ENCODE measurements around the gene TNC. TPM values are rescaled to one million over a fixed set of nuclear protein-coding genes. Genes with fewer than 3 reads are reported as not detected.

TNC gene
- total and polyA plus RNA-seq, 8 donors = 0.31 to 12.5 (median 1.4) TPM

GRCh38 chr9:114989600-114990410 is 128.2 kb downstream of the TNC start:
- DNase-seq (no peak), FAIRE-seq (no peak), ATAC-seq (no peak)
- Histone ChIP-seq H3K27me3 (no peaks in the 10 kb centered on the region), H3K27ac (no peak overlapping the region), H3K4me1 (no peaks in the 10 kb centered on the region), H3K36me3 (no peaks in the 10 kb centered on the region), H3K4me3 (no peak overlapping the region), H3K9me3 (no peaks in the 10 kb centered on the region)
- intact Hi-C loops (cut with DNase I) = loop anchor here in 1 of 3 donors (10.0 kb wide), 1 partner anchor 55 kb away; the partner anchor contains the start of gene TNFSF8
- WGBS, 2 donors = 48 to 57% methylated on average over 4 of the region's 4 CpGs
- TF ChIP-seq, protein P1, sequence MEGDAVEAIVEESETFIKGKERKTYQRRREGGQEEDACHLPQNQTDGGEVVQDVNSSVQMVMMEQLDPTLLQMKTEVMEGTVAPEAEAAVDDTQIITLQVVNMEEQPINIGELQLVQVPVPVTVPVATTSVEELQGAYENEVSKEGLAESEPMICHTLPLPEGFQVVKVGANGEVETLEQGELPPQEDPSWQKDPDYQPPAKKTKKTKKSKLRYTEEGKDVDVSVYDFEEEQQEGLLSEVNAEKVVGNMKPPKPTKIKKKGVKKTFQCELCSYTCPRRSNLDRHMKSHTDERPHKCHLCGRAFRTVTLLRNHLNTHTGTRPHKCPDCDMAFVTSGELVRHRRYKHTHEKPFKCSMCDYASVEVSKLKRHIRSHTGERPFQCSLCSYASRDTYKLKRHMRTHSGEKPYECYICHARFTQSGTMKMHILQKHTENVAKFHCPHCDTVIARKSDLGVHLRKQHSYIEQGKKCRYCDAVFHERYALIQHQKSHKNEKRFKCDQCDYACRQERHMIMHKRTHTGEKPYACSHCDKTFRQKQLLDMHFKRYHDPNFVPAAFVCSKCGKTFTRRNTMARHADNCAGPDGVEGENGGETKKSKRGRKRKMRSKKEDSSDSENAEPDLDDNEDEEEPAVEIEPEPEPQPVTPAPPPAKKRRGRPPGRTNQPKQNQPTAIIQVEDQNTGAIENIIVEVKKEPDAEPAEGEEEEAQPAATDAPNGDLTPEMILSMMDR (IDR thresholded peaks at IDR 0.05) = no peak

- no peak for DNase-seq
- WGBS, 2 donors = 84 to 88% methylated on average over 8 of the region's 8 CpGs
- Histone ChIP-seq H3K4me3 (no peak overlapping the region), H3K27me3 (no peaks in the 10 kb centered on the region), H3K4me1 (no peaks in the 10 kb centered on the region), H3K36me3 (no peaks in the 10 kb centered on the region), H3K9me3 (no peaks in the 10 kb centered on the region), H3K27ac (no peak overlapping the region)
- intact Hi-C loops (cut with DNase I) = no loop called here
- FAIRE-seq = no peak
- TF ChIP-seq, protein P1 (IDR thresholded peaks at IDR 0.05) = no peak
- ATAC-seq = no peak
Measured at GRCh38 chr9:114988962-114989599, 128.9 kb downstream of the TNC start.

DNA sequence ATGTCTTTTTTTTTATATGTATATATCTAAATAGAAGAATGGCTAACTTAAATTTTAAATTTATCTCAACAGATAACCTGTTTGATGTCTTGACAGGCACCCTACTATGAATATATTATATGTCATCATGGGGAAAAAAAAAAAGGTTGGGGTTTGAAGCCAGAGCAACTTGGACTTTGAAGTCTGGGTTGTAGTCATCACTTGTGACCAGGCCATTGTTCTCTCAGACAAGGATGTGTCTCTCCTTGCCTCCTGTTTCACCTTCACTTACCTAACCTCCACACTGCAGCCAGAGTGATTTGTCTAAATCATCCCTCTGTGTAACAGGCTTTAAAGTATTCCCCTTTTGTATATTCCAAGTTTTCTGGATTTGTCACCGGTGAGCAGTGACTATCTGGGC is 130.8 kb downstream of the TNC start:
- Histone ChIP-seq H3K4me1 (no peaks in the 10 kb centered on the region), H3K36me3 (no peaks in the 10 kb centered on the region), H3K4me3 (no peak overlapping the region), H3K27ac (no peak overlapping the region), H3K27me3 (no peaks in the 10 kb centered on the region), H3K9me3 (no peaks in the 10 kb centered on the region)
- intact Hi-C loops (cut with DNase I) = no loop called here
- DNase-seq (no peak), FAIRE-seq (no peak), ATAC-seq (no peak)
- TF ChIP-seq, protein P1 (IDR thresholded peaks at IDR 0.05) = no peak
- WGBS, 2 donors = 85 to 86% methylated on average over 1 of the region's 1 CpG

DNA sequence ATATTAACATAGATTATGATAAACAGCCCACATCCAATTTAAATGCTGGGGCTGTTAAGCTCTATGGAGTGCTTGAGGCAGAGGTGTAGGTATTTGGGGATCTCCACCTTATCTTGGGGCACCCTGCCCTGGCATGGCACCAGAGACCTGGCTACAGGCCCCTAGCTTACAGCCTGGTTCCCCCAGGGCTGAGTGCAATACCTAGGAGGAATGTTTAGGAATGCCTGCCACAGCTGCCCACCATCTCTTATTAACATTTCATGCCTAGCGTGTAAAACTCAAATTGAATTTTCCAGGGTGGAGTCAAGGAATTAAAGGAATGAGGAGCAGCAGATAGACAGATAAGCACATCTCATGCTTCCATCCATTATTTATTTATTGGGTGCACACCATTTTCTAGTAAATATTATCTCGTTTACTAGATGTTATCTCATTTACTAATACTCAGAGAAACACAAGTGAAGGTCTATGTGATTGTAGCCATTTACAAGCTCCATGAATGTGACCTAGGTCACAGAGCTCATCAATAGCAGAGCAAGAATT is 131.9 kb downstream of the TNC start:
- Histone ChIP-seq H3K4me3 (no peak overlapping the region), H3K27ac (no peak overlapping the region), H3K36me3 (no peaks in the 10 kb centered on the region), H3K9me3 (no peaks in the 10 kb centered on the region), H3K27me3 (no peaks in the 10 kb centered on the region), H3K4me1 (no peaks in the 10 kb centered on the region)
- ATAC-seq (no peak), FAIRE-seq (no peak), DNase-seq (no peak)
- TF ChIP-seq, protein P1 (IDR thresholded peaks at IDR 0.05) = no peak
- intact Hi-C loops (cut with DNase I) = no loop called here
- 53 to 60% methylated on average over 2 of the region's 2 CpGs for WGBS, 2 donors

Measured in pancreas (tissue), 10 donors.